ENCODE data around the gene TAS2R9.

TAS2R9 gene

GRCh38 chr12:10810068-10810467 lies at the start of gene TAS2R9:
TSS of gene TAS2R9 (minus strand) at chr12:10810168. CDS start at chr12:10810075, 93 bp downstream.
- TF ChIP-seq, protein P1, sequence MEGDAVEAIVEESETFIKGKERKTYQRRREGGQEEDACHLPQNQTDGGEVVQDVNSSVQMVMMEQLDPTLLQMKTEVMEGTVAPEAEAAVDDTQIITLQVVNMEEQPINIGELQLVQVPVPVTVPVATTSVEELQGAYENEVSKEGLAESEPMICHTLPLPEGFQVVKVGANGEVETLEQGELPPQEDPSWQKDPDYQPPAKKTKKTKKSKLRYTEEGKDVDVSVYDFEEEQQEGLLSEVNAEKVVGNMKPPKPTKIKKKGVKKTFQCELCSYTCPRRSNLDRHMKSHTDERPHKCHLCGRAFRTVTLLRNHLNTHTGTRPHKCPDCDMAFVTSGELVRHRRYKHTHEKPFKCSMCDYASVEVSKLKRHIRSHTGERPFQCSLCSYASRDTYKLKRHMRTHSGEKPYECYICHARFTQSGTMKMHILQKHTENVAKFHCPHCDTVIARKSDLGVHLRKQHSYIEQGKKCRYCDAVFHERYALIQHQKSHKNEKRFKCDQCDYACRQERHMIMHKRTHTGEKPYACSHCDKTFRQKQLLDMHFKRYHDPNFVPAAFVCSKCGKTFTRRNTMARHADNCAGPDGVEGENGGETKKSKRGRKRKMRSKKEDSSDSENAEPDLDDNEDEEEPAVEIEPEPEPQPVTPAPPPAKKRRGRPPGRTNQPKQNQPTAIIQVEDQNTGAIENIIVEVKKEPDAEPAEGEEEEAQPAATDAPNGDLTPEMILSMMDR (IDR thresholded peaks at IDR 0.05): no peak

DNA sequence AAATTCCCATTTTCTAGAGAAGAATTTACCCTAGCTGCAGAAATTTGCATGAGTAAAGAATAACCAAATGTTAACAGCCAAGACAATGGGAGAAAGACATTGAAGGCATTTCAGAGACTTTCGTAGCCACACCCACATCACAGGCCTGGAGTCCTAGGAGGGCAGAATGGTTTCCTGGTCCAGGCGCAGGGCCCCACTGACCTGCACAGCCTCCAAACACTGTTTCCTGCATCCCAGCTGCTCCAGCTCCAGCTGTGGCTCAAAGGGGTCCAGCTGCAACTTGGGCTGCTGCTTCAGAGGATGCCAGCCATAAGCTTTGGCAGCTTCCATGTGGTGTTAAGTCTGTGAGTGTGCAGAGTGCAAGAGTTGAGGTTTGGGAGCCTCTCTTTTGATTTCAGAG lies 45.8 kb upstream of the TAS2R9 start:
- TF ChIP-seq, protein P1 (IDR thresholded peaks at IDR 0.05): no peak

DNA sequence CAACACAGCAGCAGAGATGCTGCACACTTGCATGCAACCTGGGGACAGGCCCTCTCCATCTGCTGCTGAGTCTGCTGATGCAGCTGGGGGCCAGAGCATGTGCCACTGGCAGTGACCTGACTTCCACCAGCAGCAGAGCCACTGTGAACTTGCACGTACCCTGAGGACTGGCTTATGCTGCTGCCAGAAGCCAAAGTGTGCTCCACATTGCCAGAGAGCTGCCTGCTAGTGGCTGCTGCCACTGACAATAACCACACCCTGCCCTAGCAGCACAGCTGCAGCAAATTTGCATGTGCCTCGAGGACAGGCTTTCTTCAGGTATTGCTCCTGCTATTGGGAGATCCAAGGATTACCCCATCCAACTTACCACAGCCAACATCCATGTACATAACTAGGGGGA lies 43.8 kb upstream of the TAS2R9 start:
- TF ChIP-seq, protein P1 (IDR thresholded peaks at IDR 0.05): no peak

- TF ChIP-seq, protein P1 (IDR thresholded peaks at IDR 0.05): no peak
These were observed 41.4 kb upstream of the TAS2R9 start for GRCh38 chr12:10851243-10851858.

GRCh38 chr12:10849425-10849878 lies 39.5 kb upstream of the TAS2R9 start, which contains the start of gene PRR4:
TSS of gene PRR4 (minus strand) at chr12:10849475. CDS start at chr12:10849437, 38 bp downstream.
- TF ChIP-seq, protein P1 (IDR thresholded peaks at IDR 0.05): no peak

DNA sequence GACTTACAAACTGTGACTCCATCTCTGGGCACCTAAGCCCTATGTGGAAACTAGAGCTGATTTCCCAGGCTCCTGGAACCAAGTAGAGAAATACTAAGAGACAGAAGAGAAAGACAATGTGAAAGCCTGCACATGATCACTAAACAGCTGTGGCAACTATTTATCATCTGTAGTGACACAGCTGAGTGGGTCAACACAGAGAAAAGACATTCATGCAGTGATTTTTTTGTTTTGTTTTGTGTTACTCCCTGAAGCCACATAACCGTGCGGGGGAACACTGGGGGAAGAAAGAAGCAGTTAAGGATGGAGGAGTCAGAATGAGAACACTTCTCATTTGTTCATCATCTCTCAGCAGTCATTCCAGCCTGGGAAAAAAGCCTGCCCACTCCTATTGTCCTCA lies 37.8 kb upstream of the TAS2R9 start:
- TF ChIP-seq, protein P1 (IDR thresholded peaks at IDR 0.05): no peak

DNA sequence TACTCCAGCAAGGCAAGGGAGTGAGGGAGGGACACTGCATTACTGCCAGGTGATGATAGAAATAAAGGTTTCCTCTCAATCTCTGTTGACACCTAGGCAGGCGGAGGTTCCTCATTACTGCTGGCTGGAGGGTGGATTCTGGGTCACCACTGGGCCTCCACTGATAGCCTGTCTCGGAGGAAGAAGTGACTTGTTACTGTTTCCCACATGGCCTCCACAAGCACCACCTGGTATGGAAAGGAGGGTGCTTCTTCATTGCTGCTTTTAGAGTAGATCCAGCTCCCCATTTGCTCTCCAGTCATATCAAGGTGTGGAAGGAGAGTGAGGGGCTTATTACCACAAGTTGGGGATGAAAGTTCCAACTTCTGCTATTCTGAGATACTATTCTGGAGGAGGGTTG lies 32.9 kb upstream of the TAS2R9 start:
- TF ChIP-seq, protein P1 (IDR thresholded peaks at IDR 0.05): no peak

- TF ChIP-seq, protein P1 (IDR thresholded peaks at IDR 0.05): no peak
These were observed 28.5 kb upstream of the TAS2R9 start for GRCh38 chr12:10838461-10838860.

Data from LNCAP (cell line).